ENCODE data around the gene FGFR3.

DNA sequence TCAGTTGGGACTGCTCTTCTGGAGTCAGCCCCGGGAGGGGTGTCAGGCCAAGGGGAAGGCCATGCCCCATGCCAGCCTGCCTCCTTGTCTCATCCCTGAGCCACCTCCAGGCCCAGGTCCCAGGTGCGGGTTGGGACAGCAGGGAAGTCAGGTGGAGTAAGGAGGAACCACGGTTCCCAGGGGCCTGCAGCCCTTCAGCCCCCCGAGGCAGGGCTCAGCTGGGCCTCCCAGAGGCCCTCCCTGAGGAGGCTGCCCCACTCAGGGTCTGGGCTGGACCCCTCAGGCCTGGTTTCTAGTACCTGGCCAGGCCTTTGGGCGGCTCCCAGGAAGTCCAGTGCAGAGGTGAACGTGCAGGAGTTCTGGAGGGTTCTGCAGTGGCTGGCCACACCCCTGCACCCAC lies 23.4 kb upstream of the FGFR3 start:
- no peak for TF ChIP-seq CEBPB (IDR thresholded peaks at IDR 0.05; ENCODE audit: low read depth, low read length)
- TF ChIP-seq, protein P1, sequence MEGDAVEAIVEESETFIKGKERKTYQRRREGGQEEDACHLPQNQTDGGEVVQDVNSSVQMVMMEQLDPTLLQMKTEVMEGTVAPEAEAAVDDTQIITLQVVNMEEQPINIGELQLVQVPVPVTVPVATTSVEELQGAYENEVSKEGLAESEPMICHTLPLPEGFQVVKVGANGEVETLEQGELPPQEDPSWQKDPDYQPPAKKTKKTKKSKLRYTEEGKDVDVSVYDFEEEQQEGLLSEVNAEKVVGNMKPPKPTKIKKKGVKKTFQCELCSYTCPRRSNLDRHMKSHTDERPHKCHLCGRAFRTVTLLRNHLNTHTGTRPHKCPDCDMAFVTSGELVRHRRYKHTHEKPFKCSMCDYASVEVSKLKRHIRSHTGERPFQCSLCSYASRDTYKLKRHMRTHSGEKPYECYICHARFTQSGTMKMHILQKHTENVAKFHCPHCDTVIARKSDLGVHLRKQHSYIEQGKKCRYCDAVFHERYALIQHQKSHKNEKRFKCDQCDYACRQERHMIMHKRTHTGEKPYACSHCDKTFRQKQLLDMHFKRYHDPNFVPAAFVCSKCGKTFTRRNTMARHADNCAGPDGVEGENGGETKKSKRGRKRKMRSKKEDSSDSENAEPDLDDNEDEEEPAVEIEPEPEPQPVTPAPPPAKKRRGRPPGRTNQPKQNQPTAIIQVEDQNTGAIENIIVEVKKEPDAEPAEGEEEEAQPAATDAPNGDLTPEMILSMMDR (IDR thresholded peaks at IDR 0.05; ENCODE audit: control extremely low read depth in 1 of 3, insufficient read depth in 1 of 3, low read depth in 1 of 3, low read length in 3 of 3), result no peak
- no peak for TF ChIP-seq YY1 (IDR thresholded peaks at IDR 0.05; ENCODE audit: low read depth, low read length)
- no peak for TF ChIP-seq TAF7 (optimal IDR thresholded peaks at IDR 0.05; ENCODE audit: borderline replicate concordance, low read depth, low read length)
- no peak for TF ChIP-seq TAF1 (IDR thresholded peaks at IDR 0.05; ENCODE audit: low read depth, low read length)
- no peak for TF ChIP-seq HDAC6 (IDR thresholded peaks at IDR 0.05; ENCODE audit: low read depth, low read length)
- TF ChIP-seq CREB1 (IDR thresholded peaks at IDR 0.05), result no peak
- no peak for TF ChIP-seq EZH2 (IDR thresholded peaks at IDR 0.05; ENCODE audit: low read depth, low read length, severe bottlenecking)
- TF ChIP-seq SIN3A (conservative IDR thresholded peaks at IDR 0.05 in 1 of 2, IDR thresholded peaks at IDR 0.05 in 1 of 2; ENCODE audit: low read depth in 1 of 2, low read length in 2 of 2), result no peak
- TF ChIP-seq RAD21 (IDR thresholded peaks at IDR 0.05 in 1 of 2, conservative IDR thresholded peaks at IDR 0.05 in 1 of 2; ENCODE audit: low read depth in 2 of 2, low read length in 2 of 2), result no peak
- no peak for TF ChIP-seq JUND (IDR thresholded peaks at IDR 0.05; ENCODE audit: low read length)

Measured in H1 (cell line).